CD4-positive, alpha-beta T cell treated with Interleukin-15 for 4 hours (primary cell): ENCODE measurements around the gene CRYBA2.

Source experiments
- DNase-seq: peaks from one replicate; pipeline ENCODE4 v3.0.0-alpha.2; 2020; ENCODE audit warnings: low spot score

CRYBA2 gene, protein sequence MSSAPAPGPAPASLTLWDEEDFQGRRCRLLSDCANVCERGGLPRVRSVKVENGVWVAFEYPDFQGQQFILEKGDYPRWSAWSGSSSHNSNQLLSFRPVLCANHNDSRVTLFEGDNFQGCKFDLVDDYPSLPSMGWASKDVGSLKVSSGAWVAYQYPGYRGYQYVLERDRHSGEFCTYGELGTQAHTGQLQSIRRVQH

DNA sequence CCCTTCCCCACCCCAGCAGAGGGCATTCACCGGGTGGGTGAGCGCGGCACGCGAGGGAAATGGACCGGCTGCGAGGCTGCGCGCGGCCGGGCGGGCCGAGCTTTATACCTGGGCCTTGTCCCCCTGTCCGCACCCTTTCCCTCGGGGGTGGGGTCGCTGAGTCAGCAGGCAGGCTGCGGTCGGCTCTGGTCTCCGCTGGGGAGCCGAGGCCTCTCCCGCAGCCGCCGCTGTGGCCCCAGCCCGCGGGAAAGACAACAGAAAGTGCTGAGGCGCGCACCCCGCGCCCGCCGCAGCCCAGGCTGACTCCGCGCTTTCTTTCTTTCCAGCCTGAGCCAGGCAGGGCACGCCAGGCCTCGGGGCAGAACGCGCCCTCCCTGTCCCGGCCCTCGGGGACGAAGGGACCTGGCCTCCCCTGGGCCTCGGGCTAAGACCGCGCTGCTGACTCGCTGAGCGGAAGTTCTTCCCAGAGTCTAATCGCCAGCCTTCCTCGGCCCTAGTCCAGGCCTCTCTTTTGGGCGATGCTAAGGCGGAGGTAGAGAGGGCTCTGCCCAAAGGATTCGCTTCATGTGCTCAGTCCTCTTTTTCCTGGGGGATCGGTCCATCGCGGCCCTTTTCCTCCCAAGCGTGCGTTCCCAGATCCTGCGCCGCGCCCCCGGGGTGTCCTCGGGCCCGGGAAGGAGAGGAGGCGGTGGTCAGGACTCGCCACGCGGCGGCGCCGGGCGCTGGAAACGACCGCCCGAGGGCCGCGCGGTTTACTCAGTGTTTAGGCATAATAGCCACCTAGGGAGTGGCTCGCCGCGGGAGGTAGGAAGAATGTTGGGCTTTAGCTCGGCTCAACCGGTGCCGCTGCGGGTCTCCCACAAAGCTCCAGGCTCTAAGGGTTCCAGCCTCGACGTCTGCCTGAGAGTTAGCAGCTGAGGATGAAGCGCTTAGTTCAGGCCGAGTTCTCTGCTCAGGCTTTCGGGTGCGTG, at the start of gene CRYBA2:
TSS of gene CRYBA2 (minus strand) at position 78 of the 971 bp plus-strand sequence. CDS start 246 bp downstream, outside the sequence.
- DNase-seq, result no peak

GRCh38 chr2:219042750-219043149, 49.5 kb upstream of the CRYBA2 start:
- no peak for DNase-seq

- no peak for DNase-seq
Observed at GRCh38 chr2:219042157-219042556, 48.9 kb upstream of the CRYBA2 start.

GRCh38 chr2:219041252-219041651, 48.0 kb upstream of the CRYBA2 start, which contains the start of gene CFAP65:
TSS of gene CFAP65 (minus strand) at chr2:219041516. CDS start at chr2:219039048, 2,468 bp downstream.
- no peak for DNase-seq

- no peak for DNase-seq
Observed at GRCh38 chr2:219038600-219038999, 45.4 kb upstream of the CRYBA2 start.

DNA sequence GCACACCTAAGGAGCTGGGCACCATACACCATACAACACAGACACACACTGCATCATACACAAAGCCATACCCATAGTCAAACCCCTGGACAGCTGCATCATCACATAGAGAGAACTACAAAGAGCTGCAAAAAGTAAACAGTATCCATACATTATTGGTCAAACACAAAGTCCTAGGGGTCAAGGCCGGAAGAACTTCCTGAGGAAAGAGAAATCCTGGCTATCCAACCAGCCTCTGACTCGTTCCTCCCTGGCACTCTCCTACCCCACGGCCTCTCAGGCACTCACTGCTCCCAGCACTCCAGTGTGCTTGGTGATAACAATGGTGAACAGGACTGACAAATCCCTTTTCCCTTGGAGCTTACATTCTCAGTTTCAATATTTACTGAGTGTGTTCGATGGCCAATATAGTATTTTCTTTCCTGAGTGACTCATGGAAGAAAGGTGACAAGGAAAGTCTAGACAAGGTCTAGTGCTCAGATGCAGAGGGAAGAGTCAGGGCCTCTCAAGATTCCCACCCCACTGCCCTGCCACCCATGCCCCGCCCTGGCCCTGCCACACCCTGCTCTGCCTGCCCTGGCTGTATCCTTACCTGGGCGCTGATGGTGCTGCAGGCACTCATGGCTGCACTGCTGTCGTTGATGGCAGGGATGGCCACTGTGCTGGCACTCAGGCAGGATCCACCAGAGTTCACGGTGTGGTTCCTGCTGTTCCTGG, 44.7 kb upstream of the CRYBA2 start:
- DNase-seq, result no peak

GRCh38 chr2:219035942-219036341, 42.7 kb upstream of the CRYBA2 start:
- DNase-seq, result no peak

- DNase-seq, result no peak
Observed at GRCh38 chr2:219034823-219035222, 41.6 kb upstream of the CRYBA2 start.

- DNase-seq, result no peak
Observed at GRCh38 chr2:219032051-219032745, 39.0 kb upstream of the CRYBA2 start.

DNA sequence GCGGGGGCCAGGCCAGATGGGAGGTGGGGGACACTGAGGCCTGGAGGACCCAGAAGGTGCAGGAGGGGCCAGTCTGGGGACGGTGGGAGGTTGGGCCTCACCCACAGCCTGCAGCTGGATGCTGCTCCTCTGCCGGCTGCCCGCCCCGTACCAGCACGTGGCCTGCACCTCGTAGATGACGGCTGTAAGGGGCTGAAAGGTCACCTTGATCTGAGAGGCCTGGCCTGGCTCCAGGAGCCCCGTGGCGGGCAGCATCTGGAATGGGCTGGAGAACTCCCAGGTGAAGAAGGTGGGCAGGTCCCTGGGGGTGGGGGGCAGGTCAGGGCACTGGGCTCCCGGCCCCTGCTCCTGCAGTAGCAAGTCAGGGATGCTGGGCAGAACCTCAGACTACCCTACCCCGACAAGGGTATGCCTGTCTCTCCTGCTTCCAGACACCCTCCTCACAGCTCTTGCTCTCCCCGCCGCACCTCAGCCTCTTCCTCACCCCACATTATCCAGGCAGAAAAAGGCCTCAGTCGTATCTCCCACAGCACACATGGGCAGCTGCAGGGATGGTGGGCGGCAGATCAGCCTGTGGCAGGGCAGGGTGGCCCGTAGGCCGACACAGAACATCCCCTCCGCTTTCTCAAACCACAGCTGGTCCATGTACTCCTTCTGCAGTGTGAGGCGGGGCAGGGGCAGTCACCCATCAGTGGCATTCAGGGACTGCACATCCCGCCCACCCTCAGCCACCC, 38.0 kb upstream of the CRYBA2 start:
- no peak for DNase-seq

- no peak for DNase-seq
Observed at GRCh38 chr2:219030177-219030940, 37.1 kb upstream of the CRYBA2 start.

GRCh38 chr2:219029829-219030165, 36.6 kb upstream of the CRYBA2 start:
- peak; percentile 75 for DNase-seq

- no peak for DNase-seq
Observed at GRCh38 chr2:219028996-219029828, 36.0 kb upstream of the CRYBA2 start.

DNA sequence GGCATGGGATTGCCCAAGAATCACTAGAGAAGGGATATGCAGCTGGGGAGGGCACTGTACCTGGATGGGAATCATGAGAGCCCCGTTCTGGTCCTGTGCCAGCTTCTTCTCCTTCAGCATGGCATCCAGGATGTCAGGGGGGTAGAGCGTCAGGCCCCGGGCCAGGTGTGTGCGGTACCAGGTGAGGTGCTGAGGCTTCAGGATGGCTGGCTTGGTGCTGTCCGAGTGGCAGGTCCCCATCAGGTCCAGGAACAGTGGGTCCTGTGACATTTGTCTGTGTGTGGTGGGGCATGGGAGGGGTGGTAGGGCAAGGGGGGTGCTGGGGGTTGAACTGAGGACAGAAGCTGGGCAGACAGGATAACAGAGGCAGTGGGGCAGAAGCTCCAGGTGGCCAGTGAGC, 34.9 kb upstream of the CRYBA2 start:
- DNase-seq, result no peak

DNA sequence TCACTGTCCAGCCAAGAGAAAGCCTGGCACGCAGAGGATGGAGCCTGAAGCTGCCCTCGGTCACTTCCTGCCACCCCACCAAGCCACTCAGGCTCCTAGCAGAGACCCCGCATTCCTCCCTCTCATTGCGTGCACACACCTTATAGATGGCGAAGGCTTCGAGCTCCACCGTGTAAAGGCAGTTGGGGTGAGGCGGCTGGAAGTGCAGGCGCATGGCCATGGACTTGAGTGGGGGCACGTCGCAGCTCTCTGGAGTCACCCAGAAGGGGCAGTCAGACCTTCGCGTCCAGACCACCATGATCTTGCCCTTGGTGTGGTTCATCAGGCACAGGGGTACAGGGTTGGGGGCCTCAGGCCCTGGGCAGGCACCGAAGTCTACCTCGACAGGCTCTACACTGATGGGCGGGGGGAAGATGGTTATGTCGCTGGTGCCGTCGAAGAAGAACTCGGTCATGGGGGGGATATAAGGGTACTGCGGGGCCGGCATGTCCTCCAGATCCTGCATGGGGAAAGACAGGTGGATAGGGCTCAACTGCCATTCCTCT, 34.4 kb upstream of the CRYBA2 start:
- DNase-seq, result no peak

DNA sequence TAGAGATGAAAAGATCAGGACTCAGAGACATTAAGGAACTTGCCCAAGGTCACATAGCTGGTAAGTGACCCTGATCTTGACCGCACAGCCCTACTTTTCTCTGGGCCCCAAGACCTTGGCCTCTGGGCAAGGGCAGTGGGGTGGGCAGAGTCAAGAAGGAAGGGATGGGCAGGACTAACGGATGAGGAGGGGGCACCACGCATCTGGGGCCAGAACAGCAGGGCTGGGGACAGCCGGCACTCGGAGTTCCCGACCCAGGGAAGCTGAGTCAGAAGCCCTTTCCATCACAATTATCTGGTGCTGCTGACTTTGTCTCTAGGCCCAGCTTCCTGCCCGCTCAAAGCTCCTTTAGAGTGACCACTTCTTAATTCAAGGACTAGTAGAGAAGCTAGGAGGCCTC, 33.7 kb upstream of the CRYBA2 start:
- no peak for DNase-seq

DNA sequence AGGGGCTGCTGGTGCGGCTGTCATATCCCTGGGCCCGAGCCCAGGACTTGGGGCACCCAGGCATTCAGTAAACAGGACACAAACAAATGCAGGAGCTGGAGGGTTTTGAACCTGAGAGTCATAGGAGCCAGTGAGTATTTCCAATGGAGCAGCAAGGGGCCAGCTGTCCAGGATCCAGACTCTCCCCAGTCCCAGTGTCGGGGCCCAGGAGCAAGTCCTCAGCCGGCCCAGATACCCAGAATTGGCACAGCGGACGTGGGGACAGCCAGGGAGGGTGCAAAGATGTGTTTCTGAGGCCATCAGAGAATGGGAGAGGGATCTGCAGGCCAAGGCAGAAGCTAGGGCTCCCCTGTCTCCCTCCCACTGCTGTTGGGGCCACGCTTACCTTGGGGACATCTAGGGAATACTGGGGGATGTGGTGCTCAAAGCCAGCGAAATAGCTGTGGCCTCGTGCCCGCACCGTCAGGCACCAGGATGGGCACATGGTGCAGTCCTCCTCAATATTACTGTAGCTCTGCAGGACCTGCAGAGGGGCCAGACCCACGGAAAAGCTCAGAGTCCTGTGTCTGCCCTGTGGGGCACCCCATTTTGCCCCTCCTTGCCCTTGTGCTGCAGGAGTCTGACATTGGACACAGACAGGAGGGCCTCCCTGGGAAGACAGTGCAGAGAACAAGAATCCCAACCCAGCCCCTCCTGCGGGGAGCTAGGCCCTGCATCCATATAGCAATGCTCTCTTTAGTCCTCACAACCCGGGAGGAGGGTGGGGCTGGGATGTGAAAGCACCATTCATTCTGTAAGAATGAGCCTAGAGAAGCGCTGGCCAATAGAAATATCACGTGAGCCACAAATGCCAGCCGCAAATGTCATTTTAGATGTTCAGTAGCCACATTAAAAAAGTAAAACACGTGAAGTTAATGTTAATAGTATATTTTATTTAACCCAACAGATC, 32.7 kb upstream of the CRYBA2 start:
- DNase-seq, result no peak

DNA sequence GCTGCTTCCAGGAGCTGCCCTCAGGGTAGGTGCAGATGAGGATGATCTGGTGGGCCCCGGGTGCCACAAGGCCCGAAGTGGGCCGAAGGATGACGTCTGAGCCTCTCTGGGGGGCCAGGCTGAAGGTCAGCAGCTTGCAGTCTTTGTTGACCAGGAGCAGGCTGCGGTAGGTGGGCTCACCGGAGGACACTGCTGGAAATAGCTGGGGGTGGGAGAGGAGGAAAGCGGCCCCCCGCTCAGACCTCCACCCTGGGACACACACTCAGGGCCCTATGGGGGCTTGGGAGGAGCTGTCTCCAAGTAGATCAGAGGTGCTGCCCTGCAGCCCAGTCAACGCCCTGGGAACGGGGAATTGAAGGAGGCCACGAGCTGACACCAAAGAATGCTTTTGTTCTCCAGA, 30.8 kb upstream of the CRYBA2 start:
- no peak for DNase-seq
